Parathyroid adenoma (tissue), 2 donors: ENCODE data around the gene BORA.

Source experiments
- H2AFZ ChIP-seq: fragments of 300-600 bp; sonication (generic); one replicate; pipeline ENCODE4 v1.7.0; 2017; ENCODE audit warnings: antibody characterized with exemption, mild to moderate bottlenecking
- H3K27ac ChIP-seq: fragments of 300-600 bp; sonication (generic); one replicate; pipeline ENCODE4 v1.7.0; 2017
- H3K27me3 ChIP-seq: fragments of 300-600 bp; sonication (generic); one replicate; pipeline ENCODE4 v1.7.0; 2017; ENCODE audit warnings: low read length; ENCODE audit not compliant: control insufficient read depth, insufficient read depth
- H3K36me3 ChIP-seq: fragments of 300-600 bp; sonication (generic); one replicate; pipeline ENCODE4 v1.7.0; 2017; ENCODE audit warnings: low read length; ENCODE audit not compliant: control insufficient read depth, insufficient read depth
- H3K4me1 ChIP-seq: fragments of 300-600 bp; sonication (generic); one replicate; pipeline ENCODE4 v1.7.0; 2017; ENCODE audit warnings: control low read depth
- H3K4me2 ChIP-seq: fragments of 300-600 bp; sonication (generic); one replicate; pipeline ENCODE4 v1.7.0; 2017; ENCODE audit warnings: low read length
- H3K4me3 ChIP-seq: fragments of 300-600 bp; sonication (generic); one replicate; pipeline ENCODE4 v1.7.0; 2017; ENCODE audit warnings: low read depth, low read length
- H3K79me2 ChIP-seq: fragments of 300-600 bp; sonication (generic); one replicate; pipeline ENCODE4 v1.7.0; 2017; ENCODE audit warnings: control low read depth
- H3K9ac ChIP-seq: fragments of 300-600 bp; sonication (generic); one replicate; pipeline ENCODE4 v1.7.0; 2017; ENCODE audit warnings: mild to moderate bottlenecking
- H3K9me3 ChIP-seq: fragments of 300-600 bp; sonication (generic); one replicate; pipeline ENCODE4 v1.7.0; 2017; ENCODE audit warnings: low read length; ENCODE audit not compliant: control insufficient read depth
- CTCF ChIP-seq: fragments of 300-600 bp; sonication (generic); IDR thresholded peaks from one replicate; pipeline ENCODE4 v1.7.0; 2017; ENCODE audit warnings: antibody characterized with exemption, mild to moderate bottlenecking
- donor health status: primary hyperparathyroidism.

Gene BORA

GRCh38 chr13:72798817-72799216 is 71.1 kb downstream of the BORA start:
- H3K27me3 ChIP-seq = no peaks in the 10 kb centered on the region
- H3K9me3 ChIP-seq = no peaks in the 10 kb centered on the region
- no peak overlapping the region for H3K27ac ChIP-seq
- no peak overlapping the region for H3K4me2 ChIP-seq
- H3K79me2 ChIP-seq = no peaks in the 10 kb centered on the region
- H3K36me3 ChIP-seq = no peaks in the 10 kb centered on the region
- H2AFZ ChIP-seq = no peak overlapping the region
- no peaks in the 10 kb centered on the region for H3K4me1 ChIP-seq
- no peak overlapping the region for H3K4me3 ChIP-seq
- no peak for TF ChIP-seq CTCF
- no peak overlapping the region for H3K9ac ChIP-seq

- Histone ChIP-seq H3K4me2 (no peak overlapping the region), H3K27ac (no peak overlapping the region), H3K9ac (no peak overlapping the region), H3K4me1 (no peaks in the 10 kb centered on the region), H3K27me3 (no peaks in the 10 kb centered on the region), H3K36me3 (no peaks in the 10 kb centered on the region), H3K79me2 (no peaks in the 10 kb centered on the region), H3K9me3 (no peaks in the 10 kb centered on the region), H2AFZ (no peak overlapping the region), H3K4me3 (no peak overlapping the region)
- no peak for TF ChIP-seq CTCF
Measured at GRCh38 chr13:72804301-72804700, 76.6 kb downstream of the BORA start.
